GM19395 (cell line): ENCODE results near the gene CHN1.

Experiments
- ATAC-seq: cut with Tn5 transposase; IDR thresholded peaks from one replicate; pipeline ENCODE4 v1.9.1; 2021; ENCODE audit warnings: mild to moderate bottlenecking, moderate library complexity; ENCODE audit not compliant: unreplicated experiment

The CHN1 gene

DNA sequence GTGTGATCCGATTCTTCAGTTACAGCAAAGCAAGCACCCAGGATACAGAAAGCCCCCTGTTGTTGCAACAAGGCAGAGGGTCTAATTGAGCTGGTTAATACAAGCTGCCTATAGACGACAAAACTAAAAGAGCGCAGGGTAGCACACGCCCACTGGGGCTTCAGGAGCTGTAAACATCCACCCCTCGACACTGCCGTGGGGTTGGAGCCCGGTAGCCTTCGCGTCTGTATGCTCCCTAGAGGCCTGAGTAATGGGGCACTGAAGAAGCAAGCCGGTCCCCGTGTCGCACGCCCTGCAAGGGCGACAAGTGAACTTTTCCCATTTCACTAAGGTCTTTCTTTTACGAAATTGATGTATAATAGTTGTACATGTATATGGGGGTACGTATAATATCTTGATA, 216.2 kb downstream of the CHN1 start:
- no peak for ATAC-seq

DNA sequence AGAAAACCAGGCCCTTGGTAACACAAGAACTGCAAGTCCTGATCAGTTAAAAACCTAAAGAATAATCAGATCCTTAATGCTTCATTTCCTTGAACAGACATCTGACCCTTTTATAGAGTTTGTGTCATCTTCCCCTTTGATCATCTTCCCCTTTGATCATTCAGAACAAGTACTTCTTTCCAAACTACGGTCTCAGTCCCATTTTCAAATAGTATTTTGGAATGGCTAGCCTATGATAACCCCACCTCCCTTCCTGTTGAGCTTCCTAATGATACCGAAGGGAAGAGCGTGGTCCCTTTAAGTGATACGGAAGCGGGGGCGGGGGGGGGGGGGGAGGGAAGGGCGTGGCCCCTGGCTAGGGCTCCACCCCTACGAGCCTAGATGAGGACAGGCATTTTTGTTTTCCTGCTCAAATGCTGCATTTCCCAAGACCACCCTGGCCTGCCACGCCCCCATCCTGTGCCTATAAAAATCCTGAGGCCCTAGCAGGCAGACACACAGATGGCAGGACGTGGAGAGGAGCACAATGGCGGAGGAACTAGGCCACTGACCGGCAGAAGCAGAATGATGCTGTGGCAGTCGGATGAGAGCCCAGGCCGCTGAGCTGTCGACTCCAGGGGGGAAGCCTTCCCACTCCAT, 216.8 kb downstream of the CHN1 start:
- no peak for ATAC-seq

DNA sequence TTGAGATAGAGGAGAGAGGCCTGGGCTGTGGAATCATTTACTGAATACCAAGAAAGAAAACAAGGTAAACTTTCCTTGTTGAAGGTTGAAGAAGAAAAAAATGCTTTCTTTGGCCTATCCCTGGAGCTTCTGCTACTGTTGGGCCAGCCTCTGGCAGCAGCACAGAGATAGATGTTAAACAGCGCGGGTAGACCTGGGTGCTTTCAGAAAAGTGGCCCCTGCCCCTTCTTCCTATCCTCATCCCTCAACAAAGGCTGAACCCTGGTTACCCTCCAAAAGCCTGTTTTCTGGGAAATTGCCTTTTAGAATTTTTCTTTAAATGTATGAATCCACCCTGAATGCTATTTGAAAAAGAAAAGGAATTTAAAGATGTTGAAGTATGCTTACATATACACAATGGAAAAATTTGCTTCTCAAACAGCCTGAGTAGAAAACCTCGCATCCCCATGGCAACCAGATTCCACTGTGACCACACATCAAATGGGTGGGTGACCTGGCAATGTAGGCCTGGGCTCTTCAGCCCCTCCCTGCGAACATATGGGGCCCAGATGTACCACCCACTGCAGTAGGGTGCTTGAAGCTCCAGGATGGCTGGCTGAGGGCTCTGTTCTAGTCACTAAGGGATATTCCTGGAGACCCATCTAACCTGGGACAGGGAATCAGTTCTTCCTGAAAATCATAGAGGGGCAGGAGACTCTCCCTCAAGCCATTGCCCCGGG, 217.5 kb downstream of the CHN1 start:
- no peak for ATAC-seq

DNA sequence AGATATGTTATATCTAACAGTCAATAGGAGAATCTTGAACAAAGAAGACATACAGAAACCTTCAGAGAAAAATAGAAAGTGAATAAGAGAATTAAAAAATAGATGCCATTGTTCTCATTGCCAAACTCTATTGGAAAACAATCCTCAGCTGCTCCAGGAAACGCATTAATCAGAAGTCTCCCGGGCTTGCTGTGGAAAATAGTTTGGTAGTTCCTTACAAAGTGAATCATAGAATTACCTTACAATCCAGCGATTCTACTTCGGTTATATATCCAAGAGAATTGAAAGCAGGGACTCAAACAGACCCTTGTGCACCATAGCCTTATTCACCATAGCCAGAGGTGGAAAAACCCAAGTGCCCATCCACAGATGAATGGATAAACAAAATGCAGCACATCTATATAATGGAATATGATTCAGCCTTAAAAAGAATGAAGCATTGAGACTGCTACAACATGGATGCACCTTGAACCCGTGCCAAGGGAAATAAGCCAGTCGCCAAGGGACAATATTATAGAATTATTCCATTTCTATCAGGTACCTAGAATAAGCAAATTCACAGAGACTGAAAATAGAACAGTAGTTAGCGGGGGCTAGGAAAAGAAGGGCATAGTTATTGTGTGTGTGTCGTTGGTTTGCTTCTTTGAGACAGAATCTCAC, 219.0 kb downstream of the CHN1 start:
- no peak for ATAC-seq

DNA sequence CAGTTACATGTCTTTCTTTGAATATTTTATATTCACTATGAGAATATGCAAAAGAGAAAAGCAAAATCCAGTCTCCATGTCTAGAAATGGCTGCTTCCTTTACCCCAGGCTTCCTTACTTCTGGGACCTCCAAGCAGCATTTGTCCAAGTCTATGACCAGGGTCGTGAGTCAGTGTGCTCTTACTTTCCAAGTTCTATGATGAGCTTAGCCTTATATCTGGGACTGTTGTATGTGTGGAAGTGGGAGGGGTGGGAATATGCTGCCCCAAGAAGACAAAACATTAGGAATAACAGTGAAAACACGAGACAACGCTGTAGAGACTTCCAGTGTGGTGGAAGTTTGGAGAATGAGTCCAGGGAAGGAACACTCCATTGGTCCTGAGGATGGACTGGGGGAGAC, 219.7 kb downstream of the CHN1 start:
- ATAC-seq: no peak

DNA sequence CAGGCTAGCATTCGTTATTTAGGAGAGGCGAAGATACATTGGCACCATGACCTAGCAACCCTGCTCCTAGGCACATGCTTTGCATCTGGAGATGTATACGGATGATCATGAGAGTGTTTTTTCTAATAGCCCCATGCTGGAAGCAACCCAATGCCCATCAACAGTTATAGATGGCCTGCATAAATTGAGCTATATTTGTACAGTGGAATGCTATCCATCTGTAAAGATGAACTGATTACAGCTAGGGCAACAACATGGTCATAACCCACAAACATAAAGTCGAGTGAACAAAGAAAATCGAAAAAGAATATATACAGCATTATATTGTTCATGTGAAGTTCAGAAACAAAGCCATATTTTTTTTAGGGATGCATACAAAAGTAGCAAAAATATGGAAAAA, 220.3 kb downstream of the CHN1 start:
- no peak for ATAC-seq

DNA sequence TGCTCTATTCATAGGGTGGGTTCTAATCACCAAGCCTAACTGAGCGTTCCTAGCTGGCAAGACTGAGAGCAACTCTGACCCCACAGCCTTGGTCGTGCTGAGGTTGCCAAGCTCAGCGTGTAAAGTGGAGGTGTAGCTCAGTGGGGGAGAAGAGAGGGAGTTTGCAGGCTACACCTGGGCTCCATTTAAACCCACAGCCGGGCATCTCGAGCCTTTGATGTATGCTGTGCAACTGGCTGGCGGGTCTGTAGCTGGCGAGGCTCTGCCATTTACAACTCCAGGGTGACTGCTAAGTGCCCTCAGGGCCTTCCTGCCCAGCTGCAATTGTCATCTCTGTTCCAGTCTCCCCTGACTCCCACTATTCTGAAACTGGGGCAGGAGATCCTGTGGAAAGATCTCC, 220.9 kb downstream of the CHN1 start:
- no peak for ATAC-seq

DNA sequence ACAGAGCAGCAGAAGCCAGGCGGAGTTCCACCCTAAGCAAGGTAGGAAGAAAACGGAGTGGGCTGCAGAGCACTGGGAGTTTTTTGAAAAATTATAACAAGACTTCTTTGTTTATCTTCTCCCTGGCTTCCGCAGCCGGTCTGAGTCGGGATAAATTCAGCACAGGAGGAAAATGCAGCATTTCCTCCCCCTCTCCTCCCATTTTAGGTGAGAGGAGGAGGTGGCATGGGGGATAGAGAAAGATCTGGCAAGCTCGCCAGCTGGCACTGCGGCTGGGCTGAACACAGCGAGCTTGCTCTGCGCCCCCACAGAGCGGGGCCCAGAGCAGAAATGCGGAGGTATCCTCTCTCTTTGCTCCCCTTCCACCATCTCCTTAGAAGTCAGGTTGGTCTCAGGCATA, 223.2 kb downstream of the CHN1 start:
- no peak for ATAC-seq

DNA sequence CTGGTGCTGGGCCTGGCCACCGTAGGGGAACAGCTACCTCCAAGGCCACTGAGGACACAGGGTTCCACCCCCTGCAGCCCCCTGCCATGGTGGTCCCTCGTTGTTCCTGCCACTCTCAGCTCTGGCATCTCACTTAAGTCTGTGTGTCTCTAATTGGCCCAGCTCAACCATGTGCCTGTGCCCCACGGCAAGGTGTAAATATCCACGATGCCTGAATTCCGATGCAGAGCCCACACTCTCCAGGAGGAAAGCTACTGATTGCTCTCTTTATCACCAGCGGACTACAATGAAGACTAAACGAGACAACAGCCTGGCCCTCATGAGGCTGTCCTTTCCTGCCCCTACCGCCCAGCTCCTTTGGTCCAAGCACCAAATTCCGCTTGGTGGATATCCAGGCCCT, 223.9 kb downstream of the CHN1 start:
- ATAC-seq: no peak

DNA sequence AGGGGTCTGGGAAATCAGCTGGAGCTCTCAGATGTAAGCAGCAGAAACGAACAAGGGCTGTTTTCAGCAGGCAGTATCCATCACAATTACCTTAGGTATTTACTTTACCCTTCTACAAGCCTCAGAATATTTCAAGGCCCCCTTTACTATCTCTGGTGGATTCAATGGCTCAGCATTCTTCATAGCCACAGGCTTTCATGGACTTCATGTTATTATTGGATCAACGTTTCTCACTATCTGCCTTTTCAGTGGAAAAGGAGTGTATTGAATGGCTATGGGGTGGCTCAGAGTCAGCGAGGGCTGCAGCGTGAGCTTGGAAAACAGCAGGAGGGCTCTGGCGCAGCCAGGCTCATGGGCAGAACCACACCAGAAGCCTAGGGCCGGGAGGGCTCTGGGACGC, 224.3 kb downstream of the CHN1 start:
- no peak for ATAC-seq

DNA sequence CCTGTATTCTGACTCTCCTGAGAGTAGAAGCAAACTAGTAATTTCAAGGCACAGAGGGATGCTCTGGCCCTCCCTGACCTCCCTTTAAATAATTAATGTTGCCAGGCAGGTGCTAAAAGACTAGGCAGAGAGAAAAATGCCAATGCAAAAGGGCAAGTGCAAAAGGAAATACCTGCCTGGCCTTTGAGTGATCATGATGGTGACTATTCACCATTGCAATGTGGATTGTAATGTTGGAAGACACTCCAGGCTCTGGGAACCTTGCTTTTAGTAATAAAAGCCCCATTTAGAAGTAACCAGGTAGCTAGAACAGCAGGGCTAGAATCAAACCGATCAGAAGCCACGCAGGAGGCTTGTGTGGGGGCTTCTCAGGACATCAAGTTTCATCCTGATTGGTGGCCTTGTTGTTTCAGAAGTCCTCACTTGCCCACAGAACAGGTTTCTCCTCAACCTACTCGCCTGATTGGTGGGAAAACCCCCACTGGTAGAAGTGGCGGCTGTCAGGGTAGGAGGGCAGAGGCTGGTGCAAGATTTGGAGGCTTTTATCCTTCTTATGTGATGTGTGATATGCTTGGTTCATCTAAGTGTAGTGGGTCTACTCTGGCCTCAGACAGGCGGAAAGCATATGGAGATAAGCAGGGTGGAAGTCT, 224.9 kb downstream of the CHN1 start:
- ATAC-seq: no peak

DNA sequence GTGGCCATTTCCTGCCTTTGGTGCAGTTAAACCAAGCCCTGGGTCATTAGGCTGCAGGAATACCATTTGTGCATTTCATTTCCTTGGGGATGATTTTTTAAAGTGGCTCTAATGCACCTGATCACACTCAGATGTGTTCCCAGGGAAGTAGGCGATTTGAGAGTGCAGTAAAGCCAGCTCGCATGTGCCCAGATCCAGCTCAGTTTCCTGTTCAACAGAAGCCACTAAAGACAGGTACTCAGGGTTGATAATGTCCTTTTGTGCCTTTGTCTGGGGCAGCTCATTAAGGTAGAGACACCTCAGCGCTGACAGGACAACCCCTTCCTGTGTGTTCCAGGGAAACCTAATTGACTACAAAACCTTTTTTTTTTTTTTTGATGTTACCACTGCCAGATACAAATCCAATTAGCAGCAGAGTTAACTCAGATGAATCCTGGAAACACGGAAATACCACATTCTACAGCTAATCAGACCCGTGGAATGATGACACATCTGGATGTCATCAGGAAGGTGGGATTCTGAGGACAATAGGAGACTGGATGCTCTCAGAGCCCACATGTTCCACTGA, 225.7 kb downstream of the CHN1 start:
- no peak for ATAC-seq

DNA sequence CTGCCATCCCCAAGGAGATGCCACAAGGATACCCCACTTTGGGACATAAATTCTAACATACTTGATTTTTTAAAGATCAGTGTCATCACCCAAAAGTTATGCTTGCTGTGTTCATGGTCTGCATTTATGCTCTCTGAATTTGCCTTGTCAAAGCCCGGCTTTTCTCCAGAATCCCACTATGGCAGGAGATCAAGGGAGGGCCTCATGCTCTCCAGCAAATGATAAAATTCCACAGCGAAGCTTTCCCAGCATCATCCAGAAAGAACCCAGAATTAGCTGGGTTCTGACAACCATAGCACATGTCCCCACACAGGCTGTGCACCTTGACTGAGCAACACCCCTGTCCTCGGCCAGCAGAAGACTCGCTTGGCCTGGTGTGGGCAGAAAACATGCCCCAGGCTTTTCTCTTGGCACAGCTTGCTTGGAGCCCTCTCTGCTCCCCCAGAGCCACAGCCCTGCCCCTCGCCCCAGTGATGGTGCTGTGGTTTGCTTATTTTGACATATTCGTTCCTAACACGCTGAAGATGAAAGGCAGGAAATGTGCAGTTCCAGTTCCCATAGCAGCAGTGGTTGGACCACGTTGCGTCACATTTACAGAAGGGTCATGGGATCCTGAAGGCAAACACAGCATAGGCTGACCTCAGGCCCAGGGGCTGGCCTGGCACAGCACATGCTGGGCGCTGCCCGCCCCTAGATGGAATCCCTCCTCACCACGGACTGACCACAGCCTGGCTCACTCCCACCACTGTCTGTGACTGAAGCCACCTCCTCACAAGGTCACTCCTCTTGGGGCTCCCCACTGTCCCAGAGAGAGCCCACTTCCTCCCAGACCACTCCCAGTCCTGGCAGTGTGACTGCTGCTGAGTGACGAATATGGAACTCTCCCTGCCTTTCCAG, 226.8 kb downstream of the CHN1 start:
- peak; percentile 60 for ATAC-seq

DNA sequence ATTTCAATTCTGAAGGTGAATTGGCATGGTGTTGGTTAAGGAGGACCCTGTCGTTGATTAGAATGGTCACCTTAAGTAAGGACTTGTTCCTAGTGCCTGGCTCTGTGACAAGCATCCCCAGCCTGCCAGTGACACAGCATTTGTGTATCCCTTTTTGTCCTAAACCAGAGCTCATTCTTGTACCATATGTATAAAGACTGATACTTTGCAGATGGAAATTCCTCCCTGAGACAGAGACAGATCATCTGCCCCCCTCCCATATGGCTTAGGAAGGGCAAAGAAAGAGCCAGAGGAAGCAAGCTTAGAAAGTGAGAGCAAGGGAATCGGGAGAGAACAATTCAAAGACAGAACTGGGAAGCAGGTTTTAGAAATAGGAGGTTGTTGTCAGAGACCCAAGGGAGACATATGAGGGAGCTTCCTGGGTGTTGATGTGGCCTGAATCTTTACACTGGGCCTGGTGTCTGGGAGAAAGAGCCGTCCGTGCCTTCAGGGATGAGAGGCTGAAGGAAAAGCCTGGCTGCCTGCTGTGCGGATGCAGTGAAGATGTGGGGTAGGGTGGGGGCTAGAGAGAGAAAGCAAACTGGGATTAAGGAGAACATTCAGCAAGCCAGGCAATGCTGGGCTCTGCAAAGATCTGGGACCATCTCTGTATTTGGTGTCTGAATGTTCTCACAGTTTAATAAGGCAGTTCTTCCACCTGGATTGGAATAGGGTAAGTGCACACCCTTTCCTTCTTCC, 227.7 kb downstream of the CHN1 start:
- no peak for ATAC-seq

DNA sequence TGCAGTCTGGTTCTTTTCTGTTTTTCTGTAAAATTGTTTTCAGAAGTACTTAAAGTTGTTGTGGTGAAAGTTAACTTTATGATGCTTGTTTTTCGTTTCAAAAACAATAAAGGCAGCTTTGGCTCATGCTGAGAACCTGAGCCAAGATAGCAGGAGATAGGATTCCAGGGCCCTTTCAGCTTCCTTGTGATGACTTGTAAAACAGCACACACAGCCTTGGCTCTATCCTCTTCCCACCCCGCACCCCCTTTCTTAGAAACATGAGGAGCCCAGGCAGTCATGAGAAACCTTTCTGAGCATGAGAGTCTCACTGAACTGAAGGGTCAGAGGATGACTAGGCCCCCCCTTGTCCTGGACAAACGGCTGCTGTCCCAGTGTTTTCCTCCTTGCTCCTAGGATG, 228.5 kb downstream of the CHN1 start:
- ATAC-seq: no peak

DNA sequence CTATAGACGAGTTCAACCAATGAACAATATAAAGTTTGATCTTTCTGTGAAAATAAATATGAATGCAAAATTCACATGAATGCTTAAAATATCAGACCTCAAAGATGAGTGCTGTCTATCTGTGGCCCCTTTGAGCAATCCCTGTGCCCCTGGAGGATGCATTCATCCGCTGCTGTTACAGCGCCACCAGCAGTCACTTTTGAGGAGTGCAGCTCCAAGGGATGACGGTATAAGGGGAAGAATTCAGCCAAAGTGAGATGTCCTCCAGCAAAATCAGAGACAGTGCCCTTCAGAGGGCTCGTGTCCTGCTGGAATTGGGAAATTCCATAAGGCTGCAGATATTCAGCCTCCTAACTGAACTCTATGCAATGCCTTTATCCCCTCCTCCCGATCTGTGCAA, 229.0 kb downstream of the CHN1 start:
- no peak for ATAC-seq

DNA sequence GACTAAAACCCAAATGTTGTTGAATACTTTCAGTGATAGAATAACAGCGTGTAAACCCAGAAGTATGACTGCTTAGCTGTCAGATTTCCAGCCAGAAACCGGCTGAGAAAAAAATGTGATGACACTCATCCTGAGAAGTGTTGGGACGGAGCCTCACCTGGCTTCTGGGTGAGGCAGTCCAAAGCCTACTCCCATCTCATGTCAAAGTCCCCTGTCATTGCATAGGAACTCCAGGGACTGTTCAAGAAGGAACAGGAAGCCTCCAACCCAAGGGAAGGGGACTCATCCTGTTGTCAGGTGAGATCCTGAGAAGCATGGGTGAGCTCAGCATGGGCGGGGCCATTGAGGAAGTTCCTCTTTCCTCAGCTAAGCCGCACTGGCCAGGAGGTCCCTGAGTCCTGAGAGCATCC, 229.6 kb downstream of the CHN1 start:
- ATAC-seq: no peak

DNA sequence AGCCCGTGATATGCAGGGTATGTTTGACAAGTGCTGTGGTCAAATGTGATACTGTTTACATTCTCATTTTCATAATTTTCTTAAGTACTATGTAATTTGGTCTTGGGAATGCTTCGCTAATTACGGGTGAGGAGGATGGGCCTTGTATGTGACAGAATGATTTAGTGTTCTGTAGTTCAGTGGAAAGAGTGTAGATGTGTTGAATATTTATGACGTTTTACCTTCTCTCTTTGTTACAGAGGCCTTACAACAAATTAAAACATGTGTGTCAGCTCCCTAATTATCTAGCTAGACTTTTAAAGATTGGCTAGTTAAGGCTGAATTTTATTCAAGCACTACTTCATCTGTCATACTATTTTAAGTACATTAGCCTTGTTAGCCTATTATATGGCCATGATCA, 230.3 kb downstream of the CHN1 start:
- ATAC-seq: no peak

DNA sequence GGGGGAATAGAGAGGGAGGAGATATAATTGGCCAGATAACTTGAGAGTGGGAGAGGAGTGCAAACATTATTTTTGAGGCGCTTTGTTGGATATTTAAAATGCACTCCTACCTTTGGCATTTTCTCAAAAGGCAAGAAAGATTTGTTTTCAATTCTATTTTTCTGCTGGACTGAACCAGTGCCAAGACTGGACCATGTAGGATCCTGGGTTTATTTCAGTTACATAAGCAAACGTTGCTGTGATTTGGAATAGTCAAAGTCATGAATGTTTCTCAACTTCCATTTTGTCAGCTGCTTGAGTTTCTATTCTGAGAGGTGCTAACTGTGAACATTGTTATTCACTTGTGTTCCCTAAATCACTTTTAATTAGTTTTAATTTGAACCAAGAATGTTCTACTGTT, 232.0 kb downstream of the CHN1 start:
- ATAC-seq: no peak

DNA sequence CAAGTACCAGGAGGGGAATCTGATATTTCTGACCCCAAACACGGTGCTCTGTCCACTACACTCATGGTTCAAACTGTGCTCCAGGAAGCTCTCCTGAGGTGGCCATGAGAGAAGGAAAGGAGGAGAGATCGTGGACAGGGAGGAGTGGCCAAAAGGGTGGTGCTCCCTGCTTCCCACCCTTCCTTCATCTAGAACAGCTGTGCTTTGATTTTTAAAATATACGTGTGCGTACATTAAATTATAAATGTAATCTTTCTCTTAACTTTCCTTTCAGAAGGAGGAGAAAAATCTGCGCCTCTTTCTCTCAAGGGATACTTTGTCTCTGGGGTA, 232.7 kb downstream of the CHN1 start:
- no peak for ATAC-seq
